ENCODE measurements around the gene ZDHHC1. TPM values are rescaled to one million over a fixed set of nuclear protein-coding genes. Genes with fewer than 3 reads are reported as not detected.
A peak's percentile ranks its signal among the peaks of the same experiment; 100 is the strongest.

Gene ZDHHC1
- 7.1 and 7.6 TPM in 2 replicates for total RNA-seq (ENCODE audit: low replicate concordance)

- peak; percentile 16 for TF ChIP-seq CTCF (IDR thresholded peaks at IDR 0.05; ENCODE audit: insufficient read depth, low read length)
- H3K4me3 ChIP-seq (ENCODE audit: low read depth, low read length), result peak within 1 kb of the TSS; percentile 76
- DNase-seq (ENCODE audit: low read depth), result peak; percentile 60
Observed at GRCh38 chr16:67415872-67416793, at the start of gene ZDHHC1. Gene ZDHHC1 (minus strand): TSS chr16:67416477. CDS start chr16:67407775, 8,702 bp downstream.

GRCh38 chr16:67464565-67464964, 48.3 kb upstream of the ZDHHC1 start:
- DNase-seq (ENCODE audit: low read depth), result no peak
- no peak for TF ChIP-seq CTCF (IDR thresholded peaks at IDR 0.05; ENCODE audit: insufficient read depth, low read length)
- no peak overlapping the region for H3K4me3 ChIP-seq (ENCODE audit: low read depth, low read length)

GRCh38 chr16:67463691-67464090, 47.4 kb upstream of the ZDHHC1 start:
- TF ChIP-seq CTCF (IDR thresholded peaks at IDR 0.05; ENCODE audit: insufficient read depth, low read length), result no peak
- no peak overlapping the region for H3K4me3 ChIP-seq (ENCODE audit: low read depth, low read length)
- DNase-seq (ENCODE audit: low read depth), result no peak

GRCh38 chr16:67463059-67463458, 46.8 kb upstream of the ZDHHC1 start:
- TF ChIP-seq CTCF (IDR thresholded peaks at IDR 0.05; ENCODE audit: insufficient read depth, low read length), result no peak
- no peak overlapping the region for H3K4me3 ChIP-seq (ENCODE audit: low read depth, low read length)
- DNase-seq (ENCODE audit: low read depth), result no peak

- H3K4me3 ChIP-seq (ENCODE audit: low read depth, low read length), result no peak overlapping the region
- DNase-seq (ENCODE audit: low read depth), result no peak
- TF ChIP-seq CTCF (IDR thresholded peaks at IDR 0.05; ENCODE audit: insufficient read depth, low read length), result no peak
Observed at GRCh38 chr16:67462279-67462655, 46.0 kb upstream of the ZDHHC1 start.

GRCh38 chr16:67461600-67462278, 45.5 kb upstream of the ZDHHC1 start:
- TF ChIP-seq CTCF (IDR thresholded peaks at IDR 0.05; ENCODE audit: insufficient read depth, low read length), result no peak
- H3K4me3 ChIP-seq (ENCODE audit: low read depth, low read length), result no peak overlapping the region
- no peak for DNase-seq (ENCODE audit: low read depth)

Measured in fibroblast of the aortic adventitia (primary cell).